ENCODE measurements around the gene AMELX. TPM values are rescaled to one million over a fixed set of nuclear protein-coding genes. Genes with fewer than 3 reads are reported as not detected.

AMELX gene
- total RNA-seq, 1 donor from 2014 or later: not detected

GRCh38 chrX:11273544-11273943 is 19.7 kb upstream of the AMELX start:
- no peak for TF ChIP-seq CTCF (IDR thresholded peaks at IDR 0.05)
- POLR2A ChIA-PET: no interaction called here
- Mint-ChIP-seq H3K4me3 (no peak overlapping the region), H3K4me1 (no peaks in the 10 kb centered on the region), H3K9me3 (no peaks in the 10 kb centered on the region), H3K27ac (no peak overlapping the region), H3K27me3 (peaks cover 8% of the 10 kb centered on the region), H3K36me3 (ENCODE audit: low read depth) (no peaks in the 10 kb centered on the region)
- ATAC-seq (ENCODE audit: low read depth) (no peak), DNase-seq (no peak)
- intact Hi-C loops (cut with micrococcal nuclease): no loop called here
- CTCF ChIA-PET: no interaction called here

- Mint-ChIP-seq H3K4me3 (no peak overlapping the region), H3K9me3 (no peaks in the 10 kb centered on the region), H3K27ac (no peak overlapping the region), H3K27me3 (no peaks in the 10 kb centered on the region), H3K36me3 (ENCODE audit: low read depth) (no peaks in the 10 kb centered on the region), H3K4me1 (no peaks in the 10 kb centered on the region)
- CTCF ChIA-PET: no interaction called here
- intact Hi-C loops (cut with micrococcal nuclease): no loop called here
- TF ChIP-seq CTCF (IDR thresholded peaks at IDR 0.05): no peak
- no peak for ATAC-seq (ENCODE audit: low read depth)
- no peak for DNase-seq
- POLR2A ChIA-PET: no interaction called here
Measured at GRCh38 chrX:11282043-11282442, 11.2 kb upstream of the AMELX start.

- H3K4me1 Mint-ChIP-seq: no peaks in the 10 kb centered on the region
- no peak for DNase-seq
- H3K27me3 Mint-ChIP-seq: no peaks in the 10 kb centered on the region
- no peak overlapping the region for H3K27ac Mint-ChIP-seq
- H3K4me3 Mint-ChIP-seq: no peak overlapping the region
- no peaks in the 10 kb centered on the region for H3K9me3 Mint-ChIP-seq
- H3K36me3 Mint-ChIP-seq (ENCODE audit: low read depth): no peaks in the 10 kb centered on the region
- no peak for TF ChIP-seq CTCF (IDR thresholded peaks at IDR 0.05)
- POLR2A ChIA-PET: no interaction called here
- no peak for ATAC-seq (ENCODE audit: low read depth)
- intact Hi-C loops (cut with micrococcal nuclease): no loop called here
- CTCF ChIA-PET: no interaction called here
Measured at GRCh38 chrX:11285651-11286050, 7.6 kb upstream of the AMELX start.

GRCh38 chrX:11287505-11287904 is 5.7 kb upstream of the AMELX start:
- Mint-ChIP-seq H3K27ac (no peak overlapping the region), H3K4me3 (no peak overlapping the region), H3K9me3 (no peaks in the 10 kb centered on the region), H3K36me3 (ENCODE audit: low read depth) (no peaks in the 10 kb centered on the region), H3K4me1 (no peaks in the 10 kb centered on the region), H3K27me3 (no peaks in the 10 kb centered on the region)
- intact Hi-C loops (cut with micrococcal nuclease): no loop called here
- POLR2A ChIA-PET: no interaction called here
- CTCF ChIA-PET: no interaction called here
- DNase-seq (no peak), ATAC-seq (ENCODE audit: low read depth) (no peak)
- TF ChIP-seq CTCF (IDR thresholded peaks at IDR 0.05): no peak

GRCh38 chrX:11290416-11291102 is 2.7 kb upstream of the AMELX start:
- Mint-ChIP-seq H3K4me3 (no peak overlapping the region), H3K36me3 (ENCODE audit: low read depth) (no peaks in the 10 kb centered on the region), H3K27ac (no peak overlapping the region), H3K9me3 (no peaks in the 10 kb centered on the region), H3K4me1 (no peaks in the 10 kb centered on the region), H3K27me3 (no peaks in the 10 kb centered on the region)
- ChIA-PET CTCF (no interaction called here), POLR2A (no interaction called here)
- DNase-seq: no peak
- TF ChIP-seq CTCF (IDR thresholded peaks at IDR 0.05): no peak
- no peak for ATAC-seq (ENCODE audit: low read depth)
- intact Hi-C loops (cut with micrococcal nuclease): no loop called here

Data from activated B cell treated with CpG ODN at 0.5 μM for 24 hours (primary cell).